Measurements from ENCODE around the gene H2AZ2. TPM values are rescaled to one million over a fixed set of nuclear protein-coding genes. Genes with fewer than 3 reads are reported as not detected.

Gene H2AZ2
- total and polyA plus RNA-seq, 2 of the 4 experiments (the other 2 are of a cell fraction): 156 to 162 TPM

DNA sequence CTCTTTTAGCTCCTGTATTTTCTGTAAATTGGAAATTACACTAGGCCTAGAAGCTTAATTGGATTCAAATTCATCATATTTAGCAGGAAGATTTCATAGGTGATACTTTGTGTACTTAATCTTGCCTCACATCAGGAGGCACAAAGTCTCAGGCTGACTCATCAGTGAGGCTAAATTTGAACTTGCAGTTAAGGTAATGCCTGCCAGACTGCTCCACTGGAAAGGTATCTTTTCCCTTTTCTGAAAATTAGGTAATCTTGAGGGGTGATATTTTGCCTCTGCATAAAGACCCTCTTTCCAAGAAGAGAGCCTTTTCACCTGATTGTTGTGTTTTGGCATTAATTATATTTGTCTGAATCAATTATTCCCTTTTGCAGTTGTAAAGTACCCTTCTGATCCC is 36.8 kb downstream of the H2AZ2 start:
- ATAC-seq (ENCODE audit: low read depth): no peak
- H4K8ac ChIP-seq (ENCODE audit: low read depth in 2 of 2, low read length in 2 of 2): no peak overlapping the region
- no peak overlapping the region for H3K4ac ChIP-seq (ENCODE audit: low read depth, low read length)
- ChIA-PET POLR2A (ENCODE audit: unreplicated experiment) (no interaction called here), CTCF (no interaction called here)
- no peak overlapping the region for H3K56ac ChIP-seq (ENCODE audit: extremely low read depth, insufficient read depth, low read length)
- H3K18ac ChIP-seq (ENCODE audit: low read depth, low read length): no peak overlapping the region
- no peaks in the 10 kb centered on the region for H3K4me1 ChIP-seq (ENCODE audit: control insufficient read depth, insufficient read depth, low read length)
- no peak overlapping the region for H3K4me3 ChIP-seq (ENCODE audit: insufficient read depth, low read depth, low read length)
- no peaks in the 10 kb centered on the region for H3K36me3 ChIP-seq (ENCODE audit: control insufficient read depth, insufficient read depth, low read length)
- no peak overlapping the region for H3K23ac ChIP-seq (ENCODE audit: low read depth, low read length)
- 0 out of 2 replicates have a peak, but pooled peaks cover 3% of the 10 kb centered on the region for H3K9me1 ChIP-seq (ENCODE audit: insufficient read depth, low read length)
- H2BK20ac ChIP-seq (ENCODE audit: low read depth, low read length): no peak overlapping the region
- H2AFZ ChIP-seq (replicated peaks; ENCODE audit: low read length, poor library complexity): no peak overlapping the region
- H3K9me3 ChIP-seq (ENCODE audit: control insufficient read depth, insufficient read depth, low read length): no peaks in the 10 kb centered on the region
- H4K91ac ChIP-seq (ENCODE audit: insufficient read depth, low read depth, low read length): no peak overlapping the region
- H2BK5ac ChIP-seq (ENCODE audit: low read depth, low read length, poor library complexity, severe bottlenecking): no peak overlapping the region
- no peak overlapping the region for H4K5ac ChIP-seq (ENCODE audit: low read depth, low read length)
- no peak overlapping the region for H3K14ac ChIP-seq (replicated peaks; ENCODE audit: low read depth, low read length)
- intact Hi-C loops (cut with micrococcal nuclease): no loop called here
- no peaks in the 10 kb centered on the region for H3K79me1 ChIP-seq (ENCODE audit: low read depth in 1 of 2, low read length in 2 of 2)
- no peak overlapping the region for H3K27ac ChIP-seq (ENCODE audit: insufficient read depth, low read length)
- H3K4me2 ChIP-seq (ENCODE audit: low read depth, low read length): no peak overlapping the region
- no peak overlapping the region for H2BK120ac ChIP-seq (ENCODE audit: low read depth, low read length)
- H3K27me3 ChIP-seq (ENCODE audit: control insufficient read depth, insufficient read depth, low read length): no peaks in the 10 kb centered on the region
- dilution Hi-C loops (cut with HindIII; ENCODE audit: low sequenced_read_pairs, unreplicated experiment): no loop called here
- no TSS peak for BruUV-seq (replicated peaks)
- H3K9ac ChIP-seq (ENCODE audit: low read depth, low read length): no peak overlapping the region
- H2BK15ac ChIP-seq (ENCODE audit: low read depth, low read length): no peak overlapping the region
- H4K20me1 ChIP-seq (ENCODE audit: insufficient read depth, low read length): no peaks in the 10 kb centered on the region
- H2AK9ac ChIP-seq (replicated peaks; ENCODE audit: low read depth, low read length, poor library complexity): no peak overlapping the region
- in situ Hi-C loops (cut with MboI; ENCODE audit: low sequenced_read_pairs): no loop called here
- DNase-seq: no peak
- H2AK5ac ChIP-seq (ENCODE audit: low read depth, low read length): no peak overlapping the region
- TF ChIP-seq CHD1 (IDR thresholded peaks at IDR 0.05; ENCODE audit: low read depth, low read length): no peak
- TF ChIP-seq, protein P1, sequence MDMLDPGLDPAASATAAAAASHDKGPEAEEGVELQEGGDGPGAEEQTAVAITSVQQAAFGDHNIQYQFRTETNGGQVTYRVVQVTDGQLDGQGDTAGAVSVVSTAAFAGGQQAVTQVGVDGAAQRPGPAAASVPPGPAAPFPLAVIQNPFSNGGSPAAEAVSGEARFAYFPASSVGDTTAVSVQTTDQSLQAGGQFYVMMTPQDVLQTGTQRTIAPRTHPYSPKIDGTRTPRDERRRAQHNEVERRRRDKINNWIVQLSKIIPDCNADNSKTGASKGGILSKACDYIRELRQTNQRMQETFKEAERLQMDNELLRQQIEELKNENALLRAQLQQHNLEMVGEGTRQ (IDR thresholded peaks at IDR 0.05; ENCODE audit: low read depth, low read length): no peak
- TF ChIP-seq MXI1 (IDR thresholded peaks at IDR 0.05; ENCODE audit: borderline replicate concordance, low read depth, low read length): no peak
- TF ChIP-seq SMC3 (IDR thresholded peaks at IDR 0.05; ENCODE audit: low read depth, low read length): no peak
- TF ChIP-seq NFE2L2 (IDR thresholded peaks at IDR 0.05; ENCODE audit: low read depth, low read length): no peak
- no peak for TF ChIP-seq FOS (IDR thresholded peaks at IDR 0.05; ENCODE audit: low read depth, low read length)
- TF ChIP-seq POLR2A (IDR thresholded peaks at IDR 0.05; ENCODE audit: low read depth, low read length): no peak
